KMS-11 (cell line): ENCODE measurements around the gene ABCC5.
A peak's percentile ranks its signal among the peaks of the same experiment; 100 is the strongest.

Source experiments
- H2AFZ ChIP-seq: fragments of 200-600 bp; sonication (generic); 2 replicates; pipeline ENCODE4 v1.6.1; 2016; ENCODE audit warnings: antibody characterized with exemption, mixed run types, low read depth
- H3K27ac ChIP-seq: fragments of 200-600 bp; sonication (generic); 2 replicates; pipeline ENCODE4 v1.6.1; 2016; ENCODE audit warnings: mild to moderate bottlenecking, mixed run types
- H3K27me3 ChIP-seq: fragments of 200-600 bp; sonication (generic); 2 replicates; pipeline ENCODE4 v1.6.1; 2017; ENCODE audit warnings: mild to moderate bottlenecking, low read depth, mixed run types, moderate library complexity; ENCODE audit not compliant: insufficient read depth
- H3K36me3 ChIP-seq: fragments of 200-600 bp; sonication (generic); 2 replicates; pipeline ENCODE4 v1.6.1; 2017; ENCODE audit warnings: mild to moderate bottlenecking, mixed run types; ENCODE audit not compliant: insufficient read depth
- H3K4me1 ChIP-seq: fragments of 200-600 bp; sonication (generic); 2 replicates; pipeline ENCODE4 v1.6.1; 2016; ENCODE audit warnings: mild to moderate bottlenecking, low read depth, mixed run types; ENCODE audit not compliant: poor library complexity, severe bottlenecking
- H3K4me2 ChIP-seq: fragments of 200-600 bp; sonication (generic); 2 replicates; pipeline ENCODE4 v1.7.0; 2016; ENCODE audit warnings: mild to moderate bottlenecking, mixed run types
- H3K4me3 ChIP-seq: fragments of 200-600 bp; sonication (generic); IDR thresholded peaks from 2 replicates; pipeline ENCODE4 v1.6.1; 2017; ENCODE audit warnings: low read depth, low read length, mixed read lengths; ENCODE audit not compliant: insufficient read depth
- H3K79me2 ChIP-seq: fragments of 200-600 bp; sonication (generic); 2 replicates; pipeline ENCODE4 v1.6.1; 2016; ENCODE audit warnings: low read depth, mixed run types; ENCODE audit not compliant: insufficient read depth
- H3K9ac ChIP-seq: fragments of 200-600 bp; sonication (generic); 2 replicates; pipeline ENCODE4 v1.6.1; 2016; ENCODE audit warnings: mild to moderate bottlenecking, mixed run types
- H4K20me1 ChIP-seq: fragments of 200-600 bp; sonication (generic); 2 replicates; pipeline ENCODE4 v1.6.1; 2016; ENCODE audit warnings: mild to moderate bottlenecking, mixed run types; ENCODE audit not compliant: insufficient read depth
- CTCF ChIP-seq: fragments of 200-600 bp; sonication (generic); conservative IDR thresholded peaks from 2 replicates; pipeline ENCODE4 v1.6.1; 2017; ENCODE audit warnings: low read depth, mild to moderate bottlenecking, antibody characterized with exemption, low read length, moderate library complexity, mixed read lengths

ABCC5 gene

GRCh38 chr3:183975981-183976662, 41.6 kb downstream of the ABCC5 start:
- TF ChIP-seq CTCF, result no peak
- Histone ChIP-seq H3K27ac (peak overlapping the region; percentile 0; the same call in 1 of the 2 replicates), H2AFZ (no peak overlapping the region), H3K9ac (no peak overlapping the region), H3K27me3 (no peaks in the 10 kb centered on the region), H3K4me1 (peaks cover 20% of the 10 kb centered on the region), H3K4me3 (no peak overlapping the region), H3K36me3 (no peaks in the 10 kb centered on the region), H4K20me1 (no peaks in the 10 kb centered on the region), H3K79me2 (no peaks in the 10 kb centered on the region), H3K4me2 (peak overlapping the region; percentile 10; the same call in 1 of the 2 replicates)

- no peak for TF ChIP-seq CTCF
- Histone ChIP-seq H3K4me3 (no peak overlapping the region), H3K9ac (no peak overlapping the region), H2AFZ (no peak overlapping the region), H3K4me1 (no peaks in the 10 kb centered on the region), H4K20me1 (no peaks in the 10 kb centered on the region), H3K36me3 (no peaks in the 10 kb centered on the region), H3K4me2 (no peak overlapping the region), H3K79me2 (no peaks in the 10 kb centered on the region), H3K27ac (no peak overlapping the region), H3K27me3 (no peaks in the 10 kb centered on the region)
Measured at GRCh38 chr3:183968666-183969245, 48.9 kb downstream of the ABCC5 start.

- no peak for TF ChIP-seq CTCF
- H3K27ac ChIP-seq, result no peak overlapping the region
- no peaks in the 10 kb centered on the region for H3K4me1 ChIP-seq
- H3K36me3 ChIP-seq, result no peaks in the 10 kb centered on the region
- H3K27me3 ChIP-seq, result no peaks in the 10 kb centered on the region
- no peaks in the 10 kb centered on the region for H4K20me1 ChIP-seq
- H3K4me2 ChIP-seq, result no peak overlapping the region
- H3K9ac ChIP-seq, result no peak overlapping the region
- H2AFZ ChIP-seq, result no peak overlapping the region
- H3K79me2 ChIP-seq, result no peaks in the 10 kb centered on the region
- no peak overlapping the region for H3K4me3 ChIP-seq
Measured at GRCh38 chr3:183967693-183968092, 50.0 kb downstream of the ABCC5 start.

GRCh38 chr3:183966361-183966791, 51.3 kb downstream of the ABCC5 start:
- H3K79me2 ChIP-seq, result no peaks in the 10 kb centered on the region
- H3K4me2 ChIP-seq, result no peak overlapping the region
- no peaks in the 10 kb centered on the region for H3K36me3 ChIP-seq
- no peaks in the 10 kb centered on the region for H3K27me3 ChIP-seq
- H3K9ac ChIP-seq, result no peak overlapping the region
- no peak overlapping the region for H2AFZ ChIP-seq
- H3K4me3 ChIP-seq, result no peak overlapping the region
- no peak overlapping the region for H3K27ac ChIP-seq
- no peaks in the 10 kb centered on the region for H4K20me1 ChIP-seq
- no peaks in the 10 kb centered on the region for H3K4me1 ChIP-seq
- TF ChIP-seq CTCF, result no peak
